ENCODE measurements around the gene PLA2G4A.

PLA2G4A gene

DNA sequence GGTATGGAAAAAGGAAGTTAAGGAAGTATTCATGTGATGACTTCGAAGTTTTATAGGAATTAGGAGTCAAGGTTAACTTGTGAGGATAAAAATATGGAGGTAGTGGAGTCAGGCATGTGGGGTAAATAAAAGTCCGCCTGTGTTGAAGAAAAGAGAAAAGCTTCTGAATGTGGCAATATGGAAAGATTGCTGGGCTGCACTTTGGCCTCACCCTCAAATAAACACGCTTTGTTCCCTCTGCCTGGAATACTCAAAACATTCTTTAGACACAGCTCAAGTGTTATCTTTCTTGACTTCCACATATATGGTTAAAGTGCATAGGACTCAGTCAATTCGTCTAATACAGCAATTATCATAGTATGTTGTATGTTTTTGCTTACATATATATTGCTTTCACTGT is 137.7 kb downstream of the PLA2G4A start:
- H3K4me3 ChIP-seq (ENCODE audit: low read depth, low read length), result no peak overlapping the region
- TF ChIP-seq, protein P1, sequence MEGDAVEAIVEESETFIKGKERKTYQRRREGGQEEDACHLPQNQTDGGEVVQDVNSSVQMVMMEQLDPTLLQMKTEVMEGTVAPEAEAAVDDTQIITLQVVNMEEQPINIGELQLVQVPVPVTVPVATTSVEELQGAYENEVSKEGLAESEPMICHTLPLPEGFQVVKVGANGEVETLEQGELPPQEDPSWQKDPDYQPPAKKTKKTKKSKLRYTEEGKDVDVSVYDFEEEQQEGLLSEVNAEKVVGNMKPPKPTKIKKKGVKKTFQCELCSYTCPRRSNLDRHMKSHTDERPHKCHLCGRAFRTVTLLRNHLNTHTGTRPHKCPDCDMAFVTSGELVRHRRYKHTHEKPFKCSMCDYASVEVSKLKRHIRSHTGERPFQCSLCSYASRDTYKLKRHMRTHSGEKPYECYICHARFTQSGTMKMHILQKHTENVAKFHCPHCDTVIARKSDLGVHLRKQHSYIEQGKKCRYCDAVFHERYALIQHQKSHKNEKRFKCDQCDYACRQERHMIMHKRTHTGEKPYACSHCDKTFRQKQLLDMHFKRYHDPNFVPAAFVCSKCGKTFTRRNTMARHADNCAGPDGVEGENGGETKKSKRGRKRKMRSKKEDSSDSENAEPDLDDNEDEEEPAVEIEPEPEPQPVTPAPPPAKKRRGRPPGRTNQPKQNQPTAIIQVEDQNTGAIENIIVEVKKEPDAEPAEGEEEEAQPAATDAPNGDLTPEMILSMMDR (IDR thresholded peaks at IDR 0.05; ENCODE audit: low read depth, low read length, missing control alignments), result no peak
- DNase-seq (ENCODE audit: low read depth), result no peak

DNA sequence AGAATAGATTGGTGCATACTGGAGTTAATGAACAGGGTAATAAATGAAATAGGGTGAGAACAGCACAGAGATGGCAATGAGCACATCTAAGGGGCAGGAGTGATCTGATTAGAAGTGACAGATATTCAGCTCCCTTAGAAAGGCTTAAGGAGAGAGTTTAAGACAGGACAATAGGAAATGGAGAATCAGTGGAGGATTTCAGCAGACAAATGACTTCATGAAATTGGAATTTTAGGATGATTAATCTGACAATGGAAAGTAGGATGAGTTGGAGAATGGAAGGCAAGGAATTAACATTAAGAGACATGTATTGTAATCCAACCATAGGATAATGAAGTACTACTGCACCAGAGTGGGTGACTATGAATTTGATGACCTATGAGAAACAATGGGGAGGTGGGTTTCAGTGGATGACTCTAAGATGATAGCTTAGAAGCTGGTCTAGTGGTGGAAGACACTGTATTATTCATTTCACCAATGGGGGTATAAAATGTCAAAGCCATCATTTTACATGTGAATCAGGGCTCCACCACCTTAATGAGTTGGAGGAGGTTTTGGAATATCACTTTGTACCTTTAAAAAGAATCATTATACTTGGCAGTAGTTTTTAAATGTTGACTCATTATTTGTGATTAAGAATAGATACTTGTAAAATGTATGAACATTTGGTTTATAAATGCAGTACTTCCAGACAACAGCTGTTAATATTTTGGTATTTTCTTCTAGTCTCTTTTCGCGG is 139.1 kb downstream of the PLA2G4A start:
- no peak overlapping the region for H3K4me3 ChIP-seq (ENCODE audit: low read depth, low read length)
- DNase-seq (ENCODE audit: low read depth), result no peak
- TF ChIP-seq, protein P1 (IDR thresholded peaks at IDR 0.05; ENCODE audit: low read depth, low read length, missing control alignments), result no peak

DNA sequence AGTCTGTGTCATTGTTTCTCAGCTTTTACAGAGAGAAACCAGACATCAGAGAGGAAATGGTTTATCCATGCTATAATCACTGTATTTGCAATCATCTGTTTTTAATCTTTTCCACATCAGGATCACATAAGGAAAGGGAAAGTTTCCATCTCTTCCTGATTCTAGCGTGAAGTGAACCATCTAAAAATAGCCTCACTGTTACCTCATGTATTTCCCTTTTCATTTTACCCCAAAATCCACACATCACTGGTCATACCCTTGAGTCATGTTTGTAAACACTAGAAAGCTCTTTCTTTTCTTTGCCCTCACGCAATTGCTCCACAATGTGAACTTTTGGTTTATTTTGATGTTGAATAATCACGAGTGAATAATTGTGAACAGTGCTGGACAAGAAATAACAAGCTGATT is 146.0 kb downstream of the PLA2G4A start:
- DNase-seq (ENCODE audit: low read depth), result no peak
- TF ChIP-seq, protein P1 (IDR thresholded peaks at IDR 0.05; ENCODE audit: low read depth, low read length, missing control alignments), result no peak
- no peak overlapping the region for H3K4me3 ChIP-seq (ENCODE audit: low read depth, low read length)

DNA sequence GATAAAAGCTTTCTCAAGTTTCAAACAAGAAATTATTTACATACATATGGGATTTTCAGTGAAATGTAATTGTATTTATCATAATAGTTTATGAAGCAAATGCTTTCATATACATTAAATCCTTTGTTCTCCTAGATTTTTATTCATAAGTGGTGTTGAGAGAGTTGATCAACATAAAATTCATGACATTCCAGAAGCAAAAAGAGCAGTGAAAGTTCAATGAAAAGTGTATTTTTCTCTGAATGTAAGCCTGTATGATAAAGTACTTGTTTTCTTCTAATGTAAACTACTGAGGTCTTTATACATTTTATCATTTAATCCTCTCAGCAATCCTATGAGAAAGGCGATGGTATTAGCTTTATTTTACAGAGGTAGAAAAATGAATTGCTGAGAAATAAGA is 146.5 kb downstream of the PLA2G4A start:
- no peak for DNase-seq (ENCODE audit: low read depth)
- TF ChIP-seq, protein P1 (IDR thresholded peaks at IDR 0.05; ENCODE audit: low read depth, low read length, missing control alignments), result no peak
- H3K4me3 ChIP-seq (ENCODE audit: low read depth, low read length), result no peak overlapping the region

DNA sequence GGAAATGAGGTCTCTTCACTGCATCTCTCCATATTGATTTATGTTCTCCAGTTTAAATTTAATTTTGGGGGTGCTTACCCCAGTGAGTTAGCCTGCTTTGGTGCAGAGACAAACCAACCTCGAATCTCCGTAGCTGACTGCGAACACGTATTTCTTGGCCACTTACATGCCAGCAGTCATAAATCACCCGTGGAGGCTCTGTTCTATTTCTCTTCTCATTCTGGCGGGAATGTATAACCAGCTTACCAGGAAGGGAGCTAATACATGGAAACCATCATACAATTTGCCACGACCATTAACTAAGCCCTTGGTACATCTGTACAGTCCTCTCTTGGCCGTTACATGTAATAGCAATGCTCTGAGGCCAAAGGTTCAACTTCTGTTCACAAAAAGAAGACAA is 148.0 kb downstream of the PLA2G4A start:
- no peak overlapping the region for H3K4me3 ChIP-seq (ENCODE audit: low read depth, low read length)
- TF ChIP-seq, protein P1 (IDR thresholded peaks at IDR 0.05; ENCODE audit: low read depth, low read length, missing control alignments), result no peak
- DNase-seq (ENCODE audit: low read depth), result no peak

DNA sequence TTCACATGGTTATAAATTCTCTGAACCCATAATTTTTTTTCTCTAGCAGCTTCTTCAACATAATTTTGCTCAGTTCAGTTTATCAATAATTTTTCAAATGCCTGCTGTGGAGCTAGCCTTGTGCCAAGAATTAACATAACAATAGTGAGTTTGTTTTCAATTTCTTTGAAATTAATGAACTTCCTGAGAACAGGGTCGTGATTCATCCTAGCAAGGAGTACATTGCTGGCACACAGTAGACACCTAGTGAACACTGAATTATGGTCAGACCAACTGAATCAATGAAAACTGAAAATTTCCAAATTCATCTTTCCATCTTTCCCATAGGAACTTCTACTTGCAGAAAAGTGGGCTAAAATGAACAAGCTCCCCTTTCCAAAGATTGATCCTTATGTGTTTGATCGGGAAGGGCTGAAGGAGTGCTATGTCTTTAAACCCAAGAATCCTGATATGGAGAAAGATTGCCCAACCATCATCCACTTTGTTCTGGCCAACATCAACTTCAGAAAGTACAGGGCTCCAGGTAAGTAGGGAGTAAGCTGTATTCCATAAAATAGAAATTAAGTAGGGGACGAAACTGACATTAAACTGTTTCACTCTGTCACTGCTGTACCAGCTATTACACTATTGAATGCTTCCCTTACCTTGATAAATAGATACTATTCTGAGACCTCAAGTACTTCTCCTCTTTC is 148.7 kb downstream of the PLA2G4A start:
- no peak for DNase-seq (ENCODE audit: low read depth)
- TF ChIP-seq, protein P1 (IDR thresholded peaks at IDR 0.05; ENCODE audit: low read depth, low read length, missing control alignments), result no peak
- no peak overlapping the region for H3K4me3 ChIP-seq (ENCODE audit: low read depth, low read length)

All from GM12864 (cell line).